Stimulated activated CD4-positive, alpha-beta T cell treated with anti-CD3 and anti-CD28 coated beads, Interleukin-15, amount 100 ng/mL, for 1 hour (primary cell): ENCODE results near the gene OBI1.

Experiments used
- DNase-seq, 2 donors: peaks; one replicate each; pipeline ENCODE4 v3.0.0-alpha.2; 2020; ENCODE audit warnings: low read depth in 1 of 2, low spot score in 1 of 2

OBI1 gene

GRCh38 chr13:78658630-78659449, at the start of gene OBI1:
TSS of gene OBI1 (minus strand) at chr13:78659155. CDS start at chr13:78659120, 35 bp downstream.
- peak; percentile 77 to 88 for DNase-seq

GRCh38 chr13:78701383-78701782, 42.4 kb upstream of the OBI1 start:
- DNase-seq, result no peak

GRCh38 chr13:78700121-78700910, 41.4 kb upstream of the OBI1 start:
- DNase-seq, result no peak

- no peak for DNase-seq
These were observed 30.1 kb upstream of the OBI1 start for GRCh38 chr13:78689011-78689410.

- DNase-seq, result no peak
These were observed 27.5 kb upstream of the OBI1 start for GRCh38 chr13:78686461-78686860.

GRCh38 chr13:78680576-78681350, 21.8 kb upstream of the OBI1 start:
- DNase-seq, result no peak

- DNase-seq, result no peak
These were observed 21.2 kb upstream of the OBI1 start for GRCh38 chr13:78680115-78680561.

GRCh38 chr13:78679329-78679728, 20.4 kb upstream of the OBI1 start:
- DNase-seq, result no peak

GRCh38 chr13:78675112-78675511, 16.2 kb upstream of the OBI1 start:
- no peak for DNase-seq

- DNase-seq, result no peak
These were observed 15.7 kb upstream of the OBI1 start for GRCh38 chr13:78674638-78675037.

- no peak for DNase-seq
These were observed 3.5 kb upstream of the OBI1 start for GRCh38 chr13:78662467-78662866.

GRCh38 chr13:78660495-78660857, 1.5 kb upstream of the OBI1 start:
- no peak for DNase-seq

GRCh38 chr13:78659732-78660494, 958 bp upstream of the OBI1 start:
- no peak for DNase-seq

- DNase-seq, result no peak
These were observed 435 bp upstream of the OBI1 start for GRCh38 chr13:78659450-78659730.

GRCh38 chr13:78657699-78658629, 991 bp downstream of the OBI1 start:
- DNase-seq, result no peak

GRCh38 chr13:78655906-78656305, 3.0 kb downstream of the OBI1 start:
- DNase-seq, result no peak

GRCh38 chr13:78655007-78655406, 3.9 kb downstream of the OBI1 start:
- DNase-seq, result no peak

- no peak for DNase-seq
These were observed 6.3 kb downstream of the OBI1 start for GRCh38 chr13:78652651-78653050.

GRCh38 chr13:78650717-78651083, 8.3 kb downstream of the OBI1 start:
- DNase-seq, result no peak
